IMR-90 (cell line): ENCODE measurements around the gene PRKAG2.

ENCODE experiments used
- CTCF ChIP-seq: conservative IDR thresholded peaks from 2 replicates; pipeline ENCODE4 v1.5.1; 2012; ENCODE audit warnings: mild to moderate bottlenecking, low read depth, low read length, improper control_type of control experiment
- POLR2A ChIP-seq: IDR thresholded peaks from 2 replicates; pipeline ENCODE4 v1.6.1; 2012; ENCODE audit warnings: mild to moderate bottlenecking, low read depth, low read length
- RAD21 ChIP-seq: IDR thresholded peaks from 2 replicates; pipeline ENCODE4 v1.6.1; 2012; ENCODE audit warnings: low read length, improper control_type of control experiment
- RCOR1 ChIP-seq: IDR thresholded peaks from 2 replicates; pipeline ENCODE4 v1.6.1; 2012; ENCODE audit warnings: mild to moderate bottlenecking, low read length, improper control_type of control experiment; ENCODE audit not compliant: insufficient replicate concordance

DNA sequence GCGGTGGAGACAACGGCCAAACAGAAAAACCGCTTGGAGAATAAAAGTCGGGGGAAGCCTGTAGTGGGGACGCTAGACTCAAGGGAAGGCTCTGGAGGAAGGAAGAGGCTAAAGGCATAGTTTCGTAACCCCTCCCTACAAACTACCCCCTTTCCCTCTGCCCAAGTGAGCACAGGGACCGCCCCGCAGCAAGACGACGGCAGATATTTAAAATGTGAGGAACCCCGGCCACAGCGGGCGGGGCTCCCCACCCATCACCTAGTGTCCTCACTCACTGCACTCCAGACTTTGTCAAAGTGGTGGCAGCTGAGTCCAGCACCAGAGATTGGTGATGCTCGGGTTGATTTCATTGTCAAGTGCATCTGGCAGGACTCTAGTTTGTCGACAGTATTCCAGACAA lies 69.1 kb downstream of the PRKAG2 start:
- TF ChIP-seq CTCF (no peak), POLR2A (no peak), RAD21 (no peak), RCOR1 (no peak)
